ENCODE results near the gene ANKRD30B.
"Not testable (repeated sequence)": the region's sequence is repeated elsewhere in the genome, so short reads cannot be mapped to it uniquely, and the experiment has no call there.

The ANKRD30B gene

DNA sequence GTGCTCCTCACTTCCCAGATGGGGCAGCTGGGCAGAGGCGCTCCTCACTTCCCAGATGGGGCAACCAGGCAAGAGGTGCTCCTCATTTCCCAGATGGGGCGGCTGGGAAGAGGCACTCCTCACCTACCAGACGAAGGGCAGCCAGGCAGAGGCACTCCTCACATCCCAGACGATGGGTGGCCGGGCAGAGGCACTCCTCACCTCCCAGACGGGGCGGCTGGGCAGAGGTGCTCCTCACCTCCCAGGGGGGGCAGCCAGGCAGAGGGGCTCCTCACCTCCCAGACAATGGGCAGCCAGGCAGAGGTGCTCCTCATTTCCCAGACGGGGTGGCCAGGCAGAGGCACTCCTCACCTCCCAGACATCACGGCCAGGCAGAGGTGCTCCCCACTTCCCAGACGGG lies 110.5 kb downstream of the ANKRD30B start:
- DNase-seq, result not testable (repeated sequence)

DNA sequence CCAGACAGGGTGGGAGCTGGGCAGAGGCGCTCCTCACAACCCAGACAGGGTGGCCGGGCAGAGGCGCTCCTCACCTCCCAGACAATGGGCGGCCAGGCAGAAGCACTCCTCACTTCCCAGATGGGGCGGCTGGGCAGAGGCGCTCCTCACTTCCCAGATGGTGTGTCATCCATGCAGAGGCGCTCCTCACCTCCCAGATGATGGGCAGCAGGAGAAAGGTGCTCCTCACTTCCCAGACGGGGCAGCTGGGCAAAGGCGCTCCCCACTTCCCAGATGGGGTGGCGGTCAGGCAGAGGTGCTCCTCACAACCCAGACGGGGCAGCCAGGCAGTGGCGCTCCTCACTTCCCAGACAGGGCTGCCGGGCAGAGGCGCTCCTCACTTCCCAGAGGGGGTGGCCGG lies 112.0 kb downstream of the ANKRD30B start:
- DNase-seq, result not testable (repeated sequence)

DNA sequence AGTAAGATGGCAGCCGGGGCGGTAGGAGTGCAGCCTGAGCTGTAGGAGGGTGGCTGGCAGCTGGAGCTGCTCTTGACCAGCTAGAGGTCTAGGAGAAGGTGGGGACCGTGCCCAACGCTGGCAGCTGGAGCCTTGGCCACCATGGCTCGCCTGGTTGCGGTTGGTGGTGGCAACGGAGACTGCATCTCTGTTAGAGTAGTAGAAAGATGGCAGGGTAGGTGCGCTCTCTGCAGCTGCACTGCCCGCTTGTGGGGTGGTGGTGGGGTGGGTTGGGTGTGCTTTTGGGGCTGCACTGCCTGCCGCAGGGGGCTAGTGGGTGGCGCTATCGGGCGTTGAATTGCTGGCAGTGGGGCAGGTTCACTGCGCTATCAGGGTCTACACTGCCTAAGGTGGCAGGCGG lies 118.5 kb downstream of the ANKRD30B start:
- not testable (repeated sequence) for DNase-seq

DNA sequence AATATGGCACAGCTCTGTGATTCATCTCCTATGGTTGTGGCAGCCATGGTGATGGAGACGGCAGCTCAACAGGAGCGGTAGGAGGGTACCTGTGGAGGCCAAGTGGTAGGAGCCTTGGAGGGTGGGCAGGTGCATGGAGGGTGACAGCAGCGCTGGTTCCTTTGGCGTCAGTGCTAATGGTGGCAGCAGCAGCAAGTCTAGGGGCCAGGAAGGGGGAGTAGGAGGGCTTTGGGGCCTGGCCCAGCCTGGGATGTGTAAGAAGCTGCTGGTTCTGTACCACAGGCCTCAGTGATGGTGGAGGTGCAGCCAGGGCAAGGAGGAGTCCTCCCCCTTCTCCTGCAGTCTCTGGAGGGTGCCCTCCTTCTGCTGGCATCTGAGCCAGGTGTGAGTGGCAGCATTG lies 120.0 kb downstream of the ANKRD30B start:
- DNase-seq, result not testable (repeated sequence)

DNA sequence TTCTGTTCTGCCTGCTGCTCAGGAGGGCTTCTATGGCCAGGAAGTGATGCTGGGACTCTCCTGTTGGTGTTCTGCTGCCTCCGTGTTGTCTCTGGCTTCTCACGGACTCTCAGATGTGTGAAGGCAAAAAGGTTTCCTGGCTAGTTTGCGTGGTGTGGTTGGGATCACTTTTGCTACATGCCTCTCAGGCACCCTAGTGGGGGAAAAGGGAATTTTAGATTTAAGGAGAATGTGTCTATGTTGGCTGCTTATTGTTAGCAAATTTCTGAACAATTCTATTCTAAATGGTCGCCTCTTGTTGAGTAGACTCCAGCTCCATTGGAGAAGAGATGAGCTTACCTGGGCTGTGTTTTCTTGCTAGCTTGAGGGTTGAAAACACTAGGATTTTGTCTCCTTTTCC lies 120.9 kb downstream of the ANKRD30B start:
- DNase-seq, result not testable (repeated sequence)

DNA sequence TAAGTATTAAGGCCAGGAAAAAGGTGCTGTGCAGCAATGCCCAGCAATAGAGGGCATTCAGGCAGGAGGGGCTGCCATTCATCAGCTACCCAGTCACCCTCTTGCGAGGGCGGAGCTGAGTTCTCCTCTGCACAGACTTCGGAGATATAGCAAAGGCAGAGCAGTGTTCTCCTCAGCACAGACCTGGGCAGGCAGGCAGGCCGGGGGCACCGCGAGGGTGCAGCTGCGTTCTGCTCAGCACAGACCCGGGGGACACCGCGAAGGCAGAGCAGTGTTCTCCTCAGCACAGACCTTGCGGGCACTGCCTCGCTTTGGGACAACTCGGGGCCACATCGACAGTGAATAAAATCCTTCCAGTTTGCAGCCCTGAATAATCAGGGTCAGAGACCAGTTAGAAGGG lies 130.9 kb downstream of the ANKRD30B start:
- DNase-seq, result not testable (repeated sequence)

DNA sequence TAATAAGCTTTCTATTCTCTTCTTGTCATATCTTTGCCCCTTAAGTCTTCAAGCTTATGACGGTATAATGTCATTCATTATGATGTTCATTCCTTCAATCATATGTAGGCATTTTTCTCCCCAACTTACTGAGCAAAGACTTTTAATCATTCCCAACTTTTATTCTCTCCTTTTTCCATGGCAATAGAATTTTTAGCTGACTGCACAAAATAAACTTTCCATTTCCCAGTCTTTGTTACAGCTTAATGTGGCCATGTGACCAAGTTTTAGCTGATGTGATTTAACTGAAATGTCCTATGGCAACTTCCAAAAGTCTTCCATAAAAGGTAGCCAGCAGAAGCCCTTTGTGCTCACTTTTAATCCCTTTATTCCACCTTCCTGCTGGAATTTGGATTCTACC lies 152.5 kb downstream of the ANKRD30B start:
- DNase-seq, result no peak
